Upper lobe of left lung (tissue), 4 donors: Measurements from ENCODE around the gene KCNH3.

ENCODE experiments used
- EP300 ChIP-seq, 4 donors: sonication (generic); formaldehyde crosslinking; IDR thresholded peaks; one replicate each; pipeline ENCODE4 v1.5.1; 2017; ENCODE audit warnings: antibody characterized with exemption in 4 of 4, control low read depth in 2 of 4
- POLR2A ChIP-seq, 4 donors: fragments of 450-650 bp; IDR thresholded peaks; one replicate each; pipeline ENCODE4 v1.5.1; 2016 to 2017; ENCODE audit warnings: antibody characterized with exemption in 4 of 4, mild to moderate bottlenecking in 2 of 4
- POLR2AphosphoS5 ChIP-seq, 2 donors: sonication (generic); formaldehyde crosslinking; IDR thresholded peaks; one replicate each; pipeline ENCODE4 v1.5.1; 2017; ENCODE audit warnings: antibody characterized with exemption in 2 of 2
- TF ChIP-seq, protein P1 (sequence below), 6 experiments: fragments of 450-650 bp in 4 of 6; fragments of 200-600 bp in 2 of 6; sonication (generic) in 2 of 6; IDR thresholded peaks; one replicate each; pipeline ENCODE4 v1.5.1; 2016 to 2019; ENCODE audit warnings: antibody characterized with exemption in 6 of 6

DNA sequence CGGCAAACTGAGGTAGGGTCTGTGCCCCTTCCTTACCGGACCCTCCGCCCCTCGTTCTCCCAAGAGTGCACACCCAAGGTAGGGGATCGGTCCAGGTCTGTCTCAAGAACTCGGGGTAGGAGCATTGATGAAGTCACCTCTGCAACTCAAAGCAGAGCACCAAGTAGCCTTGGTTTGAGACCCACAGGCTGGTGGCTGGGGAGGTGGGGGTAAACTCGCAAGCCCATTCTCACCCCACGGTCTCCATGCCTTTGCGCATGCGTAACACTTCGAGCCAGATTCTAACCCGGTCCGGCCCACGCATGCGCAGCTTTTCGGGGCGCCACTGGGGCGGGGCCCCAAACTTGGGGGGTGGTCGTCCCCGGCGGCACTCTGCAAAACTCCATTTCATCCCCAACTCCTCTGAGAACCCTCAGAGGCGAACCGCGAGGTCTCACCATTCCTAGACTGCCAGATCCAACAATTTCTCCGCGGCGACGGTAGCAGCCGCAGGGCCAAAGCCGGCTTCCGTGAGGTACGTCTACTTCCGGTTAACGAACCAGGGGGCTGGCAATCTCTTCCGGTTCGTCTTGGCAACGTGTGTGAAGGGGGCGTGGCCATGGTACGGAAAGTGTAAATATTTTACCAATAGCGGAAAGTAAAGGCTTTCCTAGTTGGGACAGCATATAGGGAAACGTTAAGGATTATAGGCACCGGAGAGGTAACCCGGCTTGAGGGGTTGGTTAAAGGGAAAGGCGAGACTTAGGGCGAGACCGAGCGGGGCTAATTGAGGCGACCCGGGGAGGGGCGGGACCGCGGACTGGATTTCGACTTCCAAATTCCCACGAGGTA lies 29.0 kb downstream of the KCNH3 start, which contains the start of gene MCRS1:
- TF ChIP-seq, protein P1, sequence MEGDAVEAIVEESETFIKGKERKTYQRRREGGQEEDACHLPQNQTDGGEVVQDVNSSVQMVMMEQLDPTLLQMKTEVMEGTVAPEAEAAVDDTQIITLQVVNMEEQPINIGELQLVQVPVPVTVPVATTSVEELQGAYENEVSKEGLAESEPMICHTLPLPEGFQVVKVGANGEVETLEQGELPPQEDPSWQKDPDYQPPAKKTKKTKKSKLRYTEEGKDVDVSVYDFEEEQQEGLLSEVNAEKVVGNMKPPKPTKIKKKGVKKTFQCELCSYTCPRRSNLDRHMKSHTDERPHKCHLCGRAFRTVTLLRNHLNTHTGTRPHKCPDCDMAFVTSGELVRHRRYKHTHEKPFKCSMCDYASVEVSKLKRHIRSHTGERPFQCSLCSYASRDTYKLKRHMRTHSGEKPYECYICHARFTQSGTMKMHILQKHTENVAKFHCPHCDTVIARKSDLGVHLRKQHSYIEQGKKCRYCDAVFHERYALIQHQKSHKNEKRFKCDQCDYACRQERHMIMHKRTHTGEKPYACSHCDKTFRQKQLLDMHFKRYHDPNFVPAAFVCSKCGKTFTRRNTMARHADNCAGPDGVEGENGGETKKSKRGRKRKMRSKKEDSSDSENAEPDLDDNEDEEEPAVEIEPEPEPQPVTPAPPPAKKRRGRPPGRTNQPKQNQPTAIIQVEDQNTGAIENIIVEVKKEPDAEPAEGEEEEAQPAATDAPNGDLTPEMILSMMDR (IDR thresholded peaks at IDR 0.05), result peak in 3 of 6 experiments; percentile 7 to 28 (median 8)
- TF ChIP-seq POLR2A (IDR thresholded peaks at IDR 0.05), result peak in 3 of 4 donors; percentile 46 to 81 (median 51)
- TF ChIP-seq POLR2AphosphoS5 (IDR thresholded peaks at IDR 0.05), result peak; percentile 82 to 95
- TF ChIP-seq EP300 (IDR thresholded peaks at IDR 0.05), result peak in 1 of 4 donors; percentile 6
